ENCODE measurements around the gene UBE4B. TPM values are rescaled to one million over a fixed set of nuclear protein-coding genes. Genes with fewer than 3 reads are reported as not detected.

Gene UBE4B
- total and polyA plus RNA-seq, 2 of the 4 experiments (the other 2 are of a cell fraction) = 26.5 to 39.3 TPM

DNA sequence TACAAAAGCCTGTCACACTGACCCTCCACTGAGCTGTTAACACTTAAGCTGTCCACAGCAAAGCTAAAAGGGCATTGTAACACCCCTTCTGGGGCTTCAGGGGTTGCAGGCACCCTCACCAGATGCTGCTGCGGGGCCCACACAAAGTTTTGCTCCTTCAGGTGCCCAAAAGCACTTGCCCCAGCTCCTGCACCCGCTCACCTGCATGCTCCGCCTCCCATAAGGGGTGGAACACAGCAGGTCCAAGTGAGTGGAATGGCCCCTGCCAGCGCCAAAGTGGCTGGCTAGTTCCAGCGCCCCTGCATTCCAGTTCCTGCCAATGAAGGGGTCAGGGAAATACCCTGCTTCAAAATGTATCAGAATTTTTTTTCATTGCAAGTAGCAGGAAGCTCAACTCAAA is 43.0 kb upstream of the UBE4B start:
- intact Hi-C loops (cut with micrococcal nuclease) = loop anchor here (5.0 kb wide), 1 partner anchor 43 kb away; the partner anchor contains the start of gene UBE4B
- H2AK9ac ChIP-seq (replicated peaks; ENCODE audit: low read depth, low read length, poor library complexity) = no peak overlapping the region
- H3K4me1 ChIP-seq (ENCODE audit: control insufficient read depth, insufficient read depth, low read length) = peaks cover 3% of the 10 kb centered on the region; the same call in 1 of the 2 replicates
- H3K14ac ChIP-seq (replicated peaks; ENCODE audit: low read depth, low read length) = no peak overlapping the region
- H3K23ac ChIP-seq (ENCODE audit: low read depth, low read length) = no peak overlapping the region
- H3K56ac ChIP-seq (ENCODE audit: extremely low read depth, insufficient read depth, low read length) = no peak overlapping the region
- no peak overlapping the region for H2AFZ ChIP-seq (replicated peaks; ENCODE audit: low read length, poor library complexity)
- H2AK5ac ChIP-seq (ENCODE audit: low read depth, low read length) = no peak overlapping the region
- in situ Hi-C loops (cut with MboI; ENCODE audit: low sequenced_read_pairs) = no loop called here
- no peaks in the 10 kb centered on the region for H3K36me3 ChIP-seq (ENCODE audit: control insufficient read depth, insufficient read depth, low read length)
- no peaks in the 10 kb centered on the region; the same call in 1 of the 2 replicates for H3K27me3 ChIP-seq (ENCODE audit: control insufficient read depth, insufficient read depth, low read length)
- TF ChIP-seq RFX5 (IDR thresholded peaks at IDR 0.05; ENCODE audit: low read depth, low read length) = no peak
- TF ChIP-seq SMC3 (IDR thresholded peaks at IDR 0.05; ENCODE audit: low read depth, low read length) = no peak
- no peak for TF ChIP-seq NFE2L2 (IDR thresholded peaks at IDR 0.05; ENCODE audit: low read depth, low read length)
- no peak for TF ChIP-seq MAFK (IDR thresholded peaks at IDR 0.05; ENCODE audit: low read depth, low read length)
- TF ChIP-seq RAD21 (IDR thresholded peaks at IDR 0.05; ENCODE audit: low read length) = no peak
- TF ChIP-seq ELK1 (IDR thresholded peaks at IDR 0.05; ENCODE audit: borderline replicate concordance, low read depth, low read length) = no peak
- no peak for TF ChIP-seq USF2 (IDR thresholded peaks at IDR 0.05; ENCODE audit: low read depth, low read length)
- no peak for TF ChIP-seq BHLHE40 (IDR thresholded peaks at IDR 0.05; ENCODE audit: low read depth, low read length)
- no peak for TF ChIP-seq POLR2A (IDR thresholded peaks at IDR 0.05; ENCODE audit: low read depth, low read length)
- TF ChIP-seq MAZ (IDR thresholded peaks at IDR 0.05; ENCODE audit: borderline replicate concordance, low read depth, low read length) = no peak
- TF ChIP-seq FOS (IDR thresholded peaks at IDR 0.05; ENCODE audit: low read depth, low read length) = no peak
- TF ChIP-seq CHD1 (IDR thresholded peaks at IDR 0.05; ENCODE audit: low read depth, low read length) = no peak
- TF ChIP-seq RCOR1 (IDR thresholded peaks at IDR 0.05; ENCODE audit: insufficient replicate concordance, low read length) = no peak
- ChIA-PET CTCF (no interaction called here), POLR2A (ENCODE audit: unreplicated experiment) (no interaction called here)
- H3K4me3 ChIP-seq (ENCODE audit: insufficient read depth, low read depth, low read length) = no peak overlapping the region
- BruUV-seq (replicated peaks) = no TSS peak
- H3K18ac ChIP-seq (ENCODE audit: low read depth, low read length) = no peak overlapping the region
- H4K91ac ChIP-seq (ENCODE audit: insufficient read depth, low read depth, low read length) = no peak overlapping the region
- no peak overlapping the region for H3K9ac ChIP-seq (ENCODE audit: low read depth, low read length)
- H3K9me1 ChIP-seq (ENCODE audit: insufficient read depth, low read length) = peaks cover 5% of the 10 kb centered on the region; the same call in 1 of the 2 replicates
- no peaks in the 10 kb centered on the region for H4K20me1 ChIP-seq (ENCODE audit: insufficient read depth, low read length)
- ATAC-seq (ENCODE audit: low read depth) = no peak
- no peak overlapping the region for H3K4me2 ChIP-seq (ENCODE audit: low read depth, low read length)
- no peak overlapping the region for H4K5ac ChIP-seq (ENCODE audit: low read depth, low read length)
- no peak overlapping the region for H2BK20ac ChIP-seq (ENCODE audit: low read depth, low read length)
- dilution Hi-C loops (cut with HindIII; ENCODE audit: low sequenced_read_pairs, unreplicated experiment) = no loop called here
- H3K4ac ChIP-seq (ENCODE audit: low read depth, low read length) = no peak overlapping the region
- H2BK120ac ChIP-seq (ENCODE audit: low read depth, low read length) = no peak overlapping the region
- no peaks in the 10 kb centered on the region for H3K9me3 ChIP-seq (ENCODE audit: control insufficient read depth, insufficient read depth, low read length)
- no peak overlapping the region for H2BK15ac ChIP-seq (ENCODE audit: low read depth, low read length)
- DNase-seq = no peak
- no peak overlapping the region for H4K8ac ChIP-seq (ENCODE audit: low read depth in 2 of 2, low read length in 2 of 2)
- no peak overlapping the region for H2BK5ac ChIP-seq (ENCODE audit: low read depth, low read length, poor library complexity, severe bottlenecking)
- H3K27ac ChIP-seq (ENCODE audit: insufficient read depth, low read length) = no peak overlapping the region
- WGBS, 2 experiments (ENCODE audit: extremely low coverage in 2 of 2, insufficient read length in 1 of 2) = 80% methylated on average over 2 of the region's 5 CpGs; no CpG with 5 or more reads in 1 of the 2 experiments
- no peaks in the 10 kb centered on the region for H3K79me1 ChIP-seq (ENCODE audit: low read depth in 1 of 2, low read length in 2 of 2)
